Heart right ventricle (tissue), 16 donors: Measurements from ENCODE around the gene CD80. TPM values are rescaled to one million over a fixed set of nuclear protein-coding genes. Genes with fewer than 3 reads are reported as not detected.
A peak's percentile ranks its signal among the peaks of the same experiment; 100 is the strongest.

ENCODE experiments used
- ATAC-seq, 8 donors: fragments of 200-7000 bp; cut with Tn5 transposase; one replicate each; pipeline ENCODE4 v1.9.1; 2020; ENCODE audit warnings: mild to moderate bottlenecking in 8 of 8, moderate library complexity in 8 of 8, moderate number of reproducible peaks in 1 of 8
- DNase-seq, 2 donors: peaks; one replicate each; pipeline ENCODE4 v3.0.0-alpha.2; 2020
- H3K27ac ChIP-seq, 10 donors: fragments of 200-600 bp; sonication (generic) in 2 of 10; one replicate each; pipeline versions ENCODE4 v1.5.0 to v1.8.0; 2020 to 2022; ENCODE audit warnings: mild to moderate bottlenecking in 3 of 10
- H3K27me3 ChIP-seq, 7 donors: fragments of 200-600 bp; one replicate each; pipeline ENCODE4 v1.8.0; 2021 to 2022; ENCODE audit warnings: mild to moderate bottlenecking in 2 of 7
- H3K36me3 ChIP-seq, 9 donors: fragments of 200-600 bp; sonication (generic) in 1 of 9; one replicate each; pipeline versions ENCODE4 v1.5.0 to v1.8.0; 2020 to 2022; ENCODE audit warnings: mild to moderate bottlenecking in 2 of 9
- H3K4me1 ChIP-seq, 9 donors: fragments of 200-600 bp; sonication (generic) in 1 of 9; one replicate each; pipeline versions ENCODE4 v1.5.0 to v1.8.0; 2020 to 2022; ENCODE audit warnings: mild to moderate bottlenecking in 4 of 9
- H3K4me3 ChIP-seq, 10 donors: fragments of 200-600 bp; sonication (generic) in 2 of 10; one replicate each; pipeline versions ENCODE4 v1.5.0 to v1.8.0; 2020 to 2022; ENCODE audit warnings: mild to moderate bottlenecking in 7 of 10, moderate library complexity in 2 of 10
- H3K9me3 ChIP-seq, 11 donors: fragments of 200-600 bp in 10 of 11; sonication (generic) in 2 of 11; one replicate each; pipeline versions ENCODE4 v1.5.0 to v1.8.0; 2013 to 2022; ENCODE audit warnings: mild to moderate bottlenecking in 2 of 11, control low read depth in 1 of 11, moderate library complexity in 1 of 11
- CTCF ChIP-seq, 9 donors: fragments of 200-600 bp; sonication (generic) in 2 of 9; IDR thresholded peaks; one replicate each; pipeline versions ENCODE4 v1.5.0 to v1.8.0; 2021 to 2022; ENCODE audit warnings: antibody characterized with exemption in 9 of 9, mild to moderate bottlenecking in 5 of 9, moderate library complexity in 1 of 9
- WGBS, 2 donors: extraction: QIAGEN DNeasy Blood & Tissue Kit; methylation state at CpG; one replicate each; pipeline ENCODE4 v1.1.7; 2013; ENCODE audit warnings: inconsistent platforms in 1 of 2; 5-methylcytosine and 5-hydroxymethylcytosine counted together
- intact Hi-C, 10 donors: fragments of 100-400 bp; cut with DNase I; formaldehyde crosslinking; loops; one replicate each; pipeline versions ENCODE4 v1.11.1 to v1.14.2; 2022
- polyA plus RNA-seq, 2 donors: library from polyadenylated mRNA; stranded (reverse); fragments of 200-250 nt; gene quantifications; one replicate each; pipeline ENCODE4 v1.2.3, GENCODE V29; 2013
- total RNA-seq, 10 donors: library from RNA; stranded (reverse); fragmentation: NEBNext Ultra II Directional in 3 of 10; extraction: Animal tissue kit (Norgen Biotek cat#: 25700) in 3 of 10; gene quantifications; one replicate each; pipeline versions ENCODE4 v1.2.1 to v1.2.4, GENCODE V29; 2021 to 2023
- donor health status: Arrhythmogenic right ventricular cardiomyopathy.
- donor health status: ischemic (EF 13 %, LVEDD 7.1; RV severe dilation, severe dysfunction).
- donor health status: healthy with polysubstance abuse.
- donor health status: DM: no; HTN: yes; CAD: no.
- donor health status: DM: no; HTN: no; CAD: no.
- donor health status: ischemic (EF 25% LVEDD 6.9; RV normal size, moderate dysfunction).
- donor health status: ischemic (EF 25% LVEDD 5.7; RV mildly dilated, moderate dysfunction).
- donor health status: healthy.
- donor health status: DM: yes; HTN: yes; CAD: no.
- donor health status: Ischemic cardiomyopathy.
- donor health status: ischemic (EF 35%, LVEDD 5.7; RV mildly dilated, moderate dysfunction).
- donor health status: nonischemic (EF 11% LVEDD 7.7; RV severe dilation, severe dysfunction).
- donor health status: DM: yes; HTN: yes; CAD: no.
- donor health status: PGD.
- donor health status: ischemic (EF 29% LVEDD 5.4; RV normal size, mild dysfunction).
- donor health status: nonischemic (EF 23%, LVEDD 6.1; RV moderate dilation, normal function).

CD80 gene
- total and polyA plus RNA-seq, 12 donors, result 0.01 to 1.6 (median 0.33) TPM; not detected in 6

DNA sequence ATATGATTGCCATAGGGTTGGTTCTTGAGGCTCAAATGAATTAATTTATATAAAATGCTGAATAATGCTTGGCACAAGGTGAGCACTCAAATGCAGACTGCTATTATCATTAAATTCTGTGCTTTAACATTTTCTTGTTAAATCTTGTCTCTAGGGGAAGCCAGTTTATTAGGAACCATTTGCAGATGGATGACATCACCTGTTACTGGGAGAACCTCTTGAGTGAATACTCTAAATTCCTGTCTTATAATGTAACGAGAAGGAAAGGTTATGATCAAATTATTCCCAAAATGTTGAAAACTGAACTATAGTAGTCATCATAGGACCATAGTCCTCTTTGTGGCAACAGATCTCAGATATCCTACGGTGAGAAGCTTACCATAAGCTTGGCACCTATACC, 67.3 kb downstream of the CD80 start:
- peaks cover 0 to 6% (median 0%) of the 10 kb centered on the region in 9 donors for H3K4me1 ChIP-seq
- 91 to 94% methylated on average over 2 of the region's 2 CpGs for WGBS, 2 donors
- TF ChIP-seq CTCF (IDR thresholded peaks at IDR 0.05), result no peak
- no peak for DNase-seq
- H3K9me3 ChIP-seq, result no peaks in the 10 kb centered on the region
- ATAC-seq, result no peak
- H3K27ac ChIP-seq, result no peak overlapping the region
- intact Hi-C loops, result loop anchor here in 2 of 10 donors (10.0 kb wide), 2 partner anchors 183 to 1003 kb away; partner anchors contain the start of gene COX17 (in 1 of the 2)
- peaks cover 0 to 60% (median 11%) of the 10 kb centered on the region in 9 donors for H3K36me3 ChIP-seq
- no peaks in the 10 kb centered on the region for H3K27me3 ChIP-seq
- H3K4me3 ChIP-seq, result no peak overlapping the region

- ATAC-seq, result no peak
- TF ChIP-seq CTCF (IDR thresholded peaks at IDR 0.05), result no peak
Measured at GRCh38 chr3:119490153-119490552, 69.3 kb downstream of the CD80 start.

GRCh38 chr3:119485563-119485962, 73.9 kb downstream of the CD80 start:
- no peaks in the 10 kb centered on the region for H3K9me3 ChIP-seq
- no peak overlapping the region for H3K27ac ChIP-seq
- peak in 2 of 8 donors; percentile 55 to 63 for ATAC-seq
- no peak overlapping the region for H3K4me3 ChIP-seq
- no peak for TF ChIP-seq CTCF (IDR thresholded peaks at IDR 0.05)
- no peaks in the 10 kb centered on the region for H3K4me1 ChIP-seq
- H3K36me3 ChIP-seq, result peaks cover 0 to 100% (median 36%) of the 10 kb centered on the region in 9 donors
- H3K27me3 ChIP-seq, result no peaks in the 10 kb centered on the region
- DNase-seq, result no peak
- 78 to 83% methylated on average over 2 of the region's 2 CpGs for WGBS, 2 donors
- intact Hi-C loops, result no loop called here

More at GRCh38 chr3:119490153-119490552, 69.3 kb downstream of the CD80 start:
- Histone ChIP-seq H3K27ac (no peak overlapping the region), H3K27me3 (no peaks in the 10 kb centered on the region), H3K36me3 (peaks cover 0 to 80% (median 21%) of the 10 kb centered on the region in 9 donors), H3K9me3 (no peaks in the 10 kb centered on the region), H3K4me3 (no peak overlapping the region), H3K4me1 (no peaks in the 10 kb centered on the region)
- 82 to 94% methylated on average over 2 of the region's 2 CpGs for WGBS, 2 donors
- intact Hi-C loops, result loop anchor here in 2 of 10 donors (10.0 kb wide), 2 partner anchors 185 to 1005 kb away; partner anchors contain the start of gene COX17 (in 1 of the 2)
- DNase-seq, result no peak

DNA sequence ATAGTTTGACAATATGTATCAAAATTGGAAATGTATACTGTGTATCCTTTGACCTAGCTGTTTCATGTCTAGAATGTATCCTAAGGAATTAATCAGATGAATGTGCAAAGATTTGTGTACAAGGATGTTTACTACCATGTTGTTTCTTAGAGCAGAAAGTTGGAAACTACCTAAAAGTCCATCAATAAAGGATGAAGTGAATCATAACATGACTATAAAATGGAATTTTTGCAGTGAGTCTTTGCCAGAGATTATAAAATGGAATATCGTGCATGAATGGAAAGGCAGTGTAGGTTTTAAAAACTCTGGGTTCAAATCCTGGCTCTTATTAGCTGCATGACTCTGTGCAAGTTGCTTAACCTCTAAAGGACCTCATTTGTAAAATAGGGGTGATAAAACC, 76.3 kb downstream of the CD80 start:
- Histone ChIP-seq H3K27ac (no peak overlapping the region), H3K4me1 (no peaks in the 10 kb centered on the region), H3K36me3 (peaks cover 0 to 100% (median 48%) of the 10 kb centered on the region in 9 donors), H3K27me3 (no peaks in the 10 kb centered on the region), H3K4me3 (no peak overlapping the region), H3K9me3 (no peaks in the 10 kb centered on the region)
- WGBS, 2 donors, result 83 to 94% methylated on average over 1 of the region's 1 CpG
- no peak for TF ChIP-seq CTCF (IDR thresholded peaks at IDR 0.05)
- ATAC-seq (no peak), DNase-seq (no peak)
- intact Hi-C loops, result no loop called here
